OCI-LY7 (cell line): ENCODE data around the gene VPS13D. TPM values are rescaled to one million over a fixed set of nuclear protein-coding genes. Genes with fewer than 3 reads are reported as not detected.
A peak's percentile ranks its signal among the peaks of the same experiment; 100 is the strongest.

Experiments
- BruUV-seq: library from RNA; stranded (reverse); fragments of 400-500 nt; replicated peaks from 2 replicates; lab custom pipeline; 2021; lab: Mats Ljungman, UMichigan
- CTCF ChIA-PET: fragments of 300-600 bp; sonication (Branson Sonifier 250); formaldehyde crosslinking; loops from one replicate; lab custom pipeline; 2022; ENCODE audit warnings: antibody characterized with exemption; ENCODE audit not compliant: unreplicated experiment; lab: Charles Lee
- POLR2A ChIA-PET: fragments of 300-600 bp; sonication (Branson Sonifier 250); formaldehyde crosslinking; loops from one replicate; lab custom pipeline; 2022; ENCODE audit warnings: antibody characterized with exemption; lab: Charles Lee
- DNase-seq: peaks from one replicate; pipeline ENCODE4 v3.0.0-alpha.2; 2015; ENCODE audit warnings: low spot score
- H2AFZ ChIP-seq: fragments of 200-600 bp; sonication (generic), shearing (Covaris generic); 2 replicates; pipeline ENCODE4 v1.6.1; 2014; ENCODE audit warnings: mild to moderate bottlenecking, antibody characterized with exemption, low read length, moderate library complexity
- H3K27ac ChIP-seq: fragments of 200-600 bp; sonication (generic); 2 replicates; pipeline ENCODE4 v1.5.1; 2014; ENCODE audit warnings: mixed run types, low read depth, mild to moderate bottlenecking, moderate library complexity, low read length, inconsistent platforms; ENCODE audit not compliant: poor library complexity, severe bottlenecking
- H3K36me3 ChIP-seq: fragments of 200-600 bp; sonication (generic); 2 replicates; pipeline ENCODE4 v1.6.1; 2014; ENCODE audit warnings: mild to moderate bottlenecking, antibody characterized with exemption, low read length, moderate library complexity, mixed read lengths; ENCODE audit not compliant: insufficient read depth
- H3K4me1 ChIP-seq: fragments of 200-600 bp; sonication (generic); 2 replicates; pipeline ENCODE4 v1.5.1; 2014; ENCODE audit warnings: mild to moderate bottlenecking, low read length; ENCODE audit not compliant: insufficient read depth, poor library complexity, severe bottlenecking
- H3K4me2 ChIP-seq: fragments of 200-600 bp; sonication (generic); 2 replicates; pipeline ENCODE4 v1.6.1; 2014; ENCODE audit warnings: mild to moderate bottlenecking, low read length
- H3K4me3 ChIP-seq: fragments of 200-600 bp; sonication (generic); 2 replicates; pipeline ENCODE4 v1.5.1; 2014; ENCODE audit warnings: mild to moderate bottlenecking, low read depth, low read length; ENCODE audit not compliant: poor library complexity, severe bottlenecking
- H3K79me2 ChIP-seq: fragments of 200-600 bp; sonication (generic); 2 replicates; pipeline ENCODE4 v1.6.1; 2016; ENCODE audit warnings: low read depth, mild to moderate bottlenecking, low read length, moderate library complexity, mixed read lengths; ENCODE audit not compliant: insufficient read depth
- H3K9me2 ChIP-seq: fragments of 200-600 bp; sonication (generic); 2 replicates; pipeline ENCODE4 v1.6.1; 2016; ENCODE audit warnings: mild to moderate bottlenecking, low read length, mixed read lengths; ENCODE audit not compliant: insufficient read depth
- H3K9me3 ChIP-seq: fragments of 200-600 bp; sonication (generic); 2 replicates; pipeline ENCODE4 v1.6.1; 2014; ENCODE audit warnings: mild to moderate bottlenecking, mixed run types, low read length, mixed read lengths
- H4K20me1 ChIP-seq: fragments of 200-600 bp; sonication (generic); 2 replicates; pipeline ENCODE4 v1.6.1; 2014; ENCODE audit warnings: mild to moderate bottlenecking, antibody characterized with exemption, low read length, moderate library complexity, mixed read lengths; ENCODE audit not compliant: insufficient read depth
- CTCF ChIP-seq: fragments of 200-600 bp; sonication (generic); conservative IDR thresholded peaks from 2 replicates; pipeline ENCODE4 v1.5.1; 2014; ENCODE audit warnings: mild to moderate bottlenecking, antibody characterized with exemption, low read length, moderate library complexity, mixed read lengths
- EZH2phosphoT487 ChIP-seq: fragments of 200-600 bp; sonication (generic); IDR thresholded peaks from 2 replicates; pipeline ENCODE4 v1.6.1; 2018; ENCODE audit warnings: low read depth, borderline replicate concordance, mild to moderate bottlenecking, mixed run types, antibody characterized with exemption, low read length, moderate library complexity, mixed read lengths
- intact Hi-C: fragments of 100-400 bp; cut with micrococcal nuclease; formaldehyde crosslinking; loops from one replicate; pipeline ENCODE4 v1.10.0; 2022; ENCODE audit not compliant: unreplicated experiment
- total RNA-seq, 2 experiments: library from RNA; depleted of rRNA in 1 of 2; stranded (reverse); fragments of >200 nt in 1 of 2; shearing (Covaris generic) in 1 of 2; gene quantifications; 2 replicates each; pipeline ENCODE4 v1.2.3, GENCODE V29; 2014 to 2022

The VPS13D gene
- total RNA-seq, 2 experiments from 2014 or later: 23.9 to 39.2 TPM

GRCh38 chr1:12203216-12204007 is 26.4 kb upstream of the VPS13D start:
- Histone ChIP-seq H3K36me3 (no peaks in the 10 kb centered on the region), H3K27ac (no peak overlapping the region), H3K4me2 (peak overlapping the region; percentile 31; the same call in 1 of the 2 replicates), H3K4me3 (no peak overlapping the region), H4K20me1 (no peaks in the 10 kb centered on the region), H2AFZ (no peak overlapping the region; the same call in 1 of the 2 replicates), H3K4me1 (peaks cover 11% of the 10 kb centered on the region), H3K9me3 (no peaks in the 10 kb centered on the region), H3K9me2 (no peaks in the 10 kb centered on the region), H3K79me2 (no peaks in the 10 kb centered on the region)
- BruUV-seq: no TSS peak
- DNase-seq: no peak
- POLR2A ChIA-PET: interaction anchor here (0.6 kb wide), 1 partner anchor 107 kb away, joined by 5 read pairs; no protein-coding TSS in a partner anchor
- CTCF ChIA-PET: interaction anchor here (0.9 kb wide), 1 partner anchor 79 kb away, joined by 3 read pairs; no protein-coding TSS in a partner anchor
- intact Hi-C loops: no loop called here
- no peak for TF ChIP-seq EZH2phosphoT487
- TF ChIP-seq CTCF: no peak

- TF ChIP-seq EZH2phosphoT487: no peak
- no peak for TF ChIP-seq CTCF
- BruUV-seq: no TSS peak
- H3K4me1 ChIP-seq: peaks cover 14% of the 10 kb centered on the region
- no peaks in the 10 kb centered on the region for H3K79me2 ChIP-seq
- no peak overlapping the region for H3K4me3 ChIP-seq
- H3K4me2 ChIP-seq: peak overlapping the region; percentile 31; the same call in 1 of the 2 replicates
- H3K36me3 ChIP-seq: no peaks in the 10 kb centered on the region
- ChIA-PET CTCF (interaction anchor here (0.9 kb wide), 1 partner anchor 79 kb away, joined by 3 read pairs; no protein-coding TSS in a partner anchor), POLR2A (no interaction called here)
- intact Hi-C loops: no loop called here
- no peaks in the 10 kb centered on the region for H4K20me1 ChIP-seq
- H3K27ac ChIP-seq: no peak overlapping the region
- peak overlapping the region; percentile 61 for H2AFZ ChIP-seq
- no peaks in the 10 kb centered on the region for H3K9me2 ChIP-seq
- no peaks in the 10 kb centered on the region for H3K9me3 ChIP-seq
- peak; percentile 35 for DNase-seq
Observed at GRCh38 chr1:12204140-12204539, 25.7 kb upstream of the VPS13D start.
